Liver (tissue), 9 donors: ENCODE results near the gene CFL2. TPM values are rescaled to one million over a fixed set of nuclear protein-coding genes. Genes with fewer than 3 reads are reported as not detected.

Experiments
- DNase-seq: peaks from one replicate; pipeline ENCODE4 v3.0.0-alpha.2; 2017; ENCODE audit warnings: low spot score
- H3K27ac ChIP-seq, 2 donors: one replicate each; pipeline ENCODE4 v1.7.0; 2013; ENCODE audit warnings: inconsistent platforms in 2 of 2, low read length in 2 of 2, control low read depth in 1 of 2, low read depth in 1 of 2, mild to moderate bottlenecking in 1 of 2
- H3K27me3 ChIP-seq, 4 donors: one replicate each; pipeline versions ENCODE4 v1.6.1 to v1.7.0; 2013; ENCODE audit warnings: low read length in 3 of 4, inconsistent platforms in 1 of 4, mild to moderate bottlenecking in 1 of 4, moderate library complexity in 1 of 4; ENCODE audit not compliant: control insufficient read depth in 4 of 4, insufficient read depth in 4 of 4
- H3K36me3 ChIP-seq, 4 donors: one replicate each; pipeline versions ENCODE4 v1.6.1 to v1.7.0; 2013; ENCODE audit warnings: low read length in 3 of 4, mild to moderate bottlenecking in 3 of 4, low read depth in 1 of 4, moderate library complexity in 1 of 4; ENCODE audit not compliant: control insufficient read depth in 4 of 4, insufficient read depth in 3 of 4
- H3K4me1 ChIP-seq, 4 donors: one replicate each; pipeline versions ENCODE4 v1.6.1 to v1.7.0; 2013; ENCODE audit warnings: low read length in 3 of 4, mild to moderate bottlenecking in 3 of 4, moderate library complexity in 1 of 4; ENCODE audit not compliant: control insufficient read depth in 4 of 4, insufficient read depth in 4 of 4
- H3K4me3 ChIP-seq, 3 donors: one replicate each; pipeline versions ENCODE4 v1.6.1 to v1.7.0; 2013; ENCODE audit warnings: low read length in 3 of 3, control low read depth in 1 of 3, low read depth in 1 of 3, mild to moderate bottlenecking in 1 of 3
- H3K9ac ChIP-seq, 2 donors: one replicate each; pipeline ENCODE4 v1.7.0; 2013; ENCODE audit warnings: low read length in 2 of 2, mild to moderate bottlenecking in 2 of 2, moderate library complexity in 2 of 2, control low read depth in 1 of 2, low read depth in 1 of 2
- H3K9me3 ChIP-seq, 4 donors: one replicate each; pipeline versions ENCODE4 v1.6.1 to v1.7.0; 2013; ENCODE audit warnings: low read length in 3 of 4; ENCODE audit not compliant: control insufficient read depth in 4 of 4
- EGR1 ChIP-seq, 2 donors: IDR thresholded peaks; 2 replicates each; pipeline ENCODE4 v1.6.1; 2016 to 2018; ENCODE audit warnings: antibody characterized with exemption in 2 of 2, low read depth in 2 of 2
- FOXA1 ChIP-seq: IDR thresholded peaks from 2 replicates; pipeline ENCODE4 v1.6.1; 2016; ENCODE audit warnings: antibody characterized with exemption
- FOXA2 ChIP-seq: IDR thresholded peaks from 2 replicates; pipeline ENCODE4 v1.6.1; 2016; ENCODE audit warnings: antibody characterized with exemption
- GABPA ChIP-seq, 2 donors: IDR thresholded peaks in 1 of 2; conservative IDR thresholded peaks in 1 of 2; 2 replicates each; pipeline ENCODE4 v1.6.1; 2016; ENCODE audit warnings: antibody characterized with exemption in 2 of 2, mild to moderate bottlenecking in 1 of 2, moderate library complexity in 1 of 2
- HNF4A ChIP-seq, 2 donors: conservative IDR thresholded peaks; 2 replicates each; pipeline ENCODE4 v1.6.1; 2016; ENCODE audit warnings: antibody characterized with exemption in 2 of 2, mild to moderate bottlenecking in 2 of 2
- HNF4G ChIP-seq: IDR thresholded peaks from 2 replicates; pipeline ENCODE4 v1.6.1; 2016; ENCODE audit warnings: antibody characterized with exemption
- JUND ChIP-seq, 2 donors: IDR thresholded peaks; 2 replicates each; pipeline ENCODE4 v1.6.1; 2016; ENCODE audit warnings: antibody characterized with exemption in 2 of 2
- MAX ChIP-seq: IDR thresholded peaks from 2 replicates; pipeline ENCODE4 v1.6.1; 2016; ENCODE audit warnings: antibody characterized with exemption
- NR2F2 ChIP-seq: IDR thresholded peaks from 2 replicates; pipeline ENCODE4 v1.6.1; 2016; ENCODE audit warnings: antibody characterized with exemption
- RAD21 ChIP-seq, 2 donors: IDR thresholded peaks; 2 replicates each; pipeline ENCODE4 v1.6.1; 2016; ENCODE audit warnings: antibody characterized with exemption in 2 of 2, mild to moderate bottlenecking in 2 of 2
- REST ChIP-seq: IDR thresholded peaks from 2 replicates; pipeline ENCODE4 v1.6.1; 2016; ENCODE audit warnings: antibody characterized with exemption, mild to moderate bottlenecking
- RXRA ChIP-seq, 2 donors: IDR thresholded peaks; 2 replicates each; pipeline ENCODE4 v1.6.1; 2017 to 2018; ENCODE audit warnings: antibody characterized with exemption in 2 of 2, mild to moderate bottlenecking in 1 of 2
- SP1 ChIP-seq: IDR thresholded peaks from 2 replicates; pipeline ENCODE4 v1.6.1; 2018; ENCODE audit warnings: antibody characterized with exemption, mild to moderate bottlenecking
- TAF1 ChIP-seq: conservative IDR thresholded peaks from 2 replicates; pipeline ENCODE4 v1.6.1; 2016; ENCODE audit warnings: antibody characterized with exemption, mild to moderate bottlenecking
- YY1 ChIP-seq: IDR thresholded peaks from 2 replicates; pipeline ENCODE4 v1.6.1; 2016; ENCODE audit warnings: antibody characterized with exemption, mild to moderate bottlenecking
- ZBTB33 ChIP-seq: IDR thresholded peaks from 2 replicates; pipeline ENCODE4 v1.6.1; 2016; ENCODE audit warnings: antibody characterized with exemption
- WGBS: extraction: QIAGEN DNeasy Blood & Tissue Kit; methylation state at CpG from one replicate; pipeline ENCODE4 v1.1.7; 2013; 5-methylcytosine and 5-hydroxymethylcytosine counted together
- polyA plus RNA-seq, 2 donors: library from polyadenylated mRNA; stranded (reverse) in 1 of 2; unstranded in 1 of 2; fragments of 200-250 nt in 1 of 2; fragments of >200 nt in 1 of 2; fragmentation: Nextera tagmentation in 1 of 2; extraction: Ambion mirVana in 1 of 2; gene quantifications; one replicate each; pipeline versions ENCODE4 v1.2.1 to v1.2.3, GENCODE V29; 2013 to 2015
- total RNA-seq, 2 donors: library from RNA; depleted of rRNA; stranded (reverse); fragments of >200 nt; gene quantifications; one replicate each; pipeline ENCODE4 v1.2.3, GENCODE V29; 2014
- TF ChIP-seq, protein P1 (sequence below): fragments of 150-350 bp; IDR thresholded peaks from 2 replicates; pipeline ENCODE4 v1.5.1; 2017; ENCODE audit warnings: improper control_type of control experiment, low read depth, low read length; ENCODE audit not compliant: missing input control
- donor health status: healthy.
- donor health status: healthy.
- donor health status: healthy.
- donor health status: healthy.
- donor health status: healthy.

Gene CFL2
- total and polyA plus RNA-seq, 4 donors: 37.2 to 76.1 (median 62.7) TPM

DNA sequence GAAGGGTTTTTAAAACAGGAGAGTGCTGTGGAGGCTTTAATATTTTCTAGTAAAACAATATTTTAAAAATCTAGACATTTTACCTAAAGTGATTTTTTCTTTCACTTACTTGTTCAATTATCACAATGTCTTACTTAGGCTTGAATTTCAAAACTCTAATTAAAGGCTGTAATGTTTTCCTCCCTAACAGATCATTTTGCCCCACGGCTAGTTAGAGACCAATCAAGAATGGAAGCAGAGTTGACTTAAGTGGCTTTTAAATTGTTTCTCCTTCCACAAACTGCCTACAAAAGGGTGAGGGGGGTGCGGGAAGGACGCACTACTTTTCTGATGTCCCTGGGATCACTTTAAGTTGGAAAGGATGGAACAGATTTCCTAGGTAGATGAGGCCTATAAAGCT lies 9.5 kb upstream of the CFL2 start:
- TF ChIP-seq REST (no peak), NR2F2 (no peak), GABPA (IDR thresholded peaks at IDR 0.05 in 1 of 2, conservative IDR thresholded peaks at IDR 0.05 in 1 of 2) (no peak), FOXA2 (no peak), ZBTB33 (no peak), HNF4A (conservative IDR thresholded peaks at IDR 0.05) (no peak), TAF1 (no peak), RXRA (IDR thresholded peaks at IDR 0.05) (no peak), EGR1 (IDR thresholded peaks at IDR 0.05; ENCODE audit: low read depth in 2 of 2) (no peak), HNF4G (no peak), JUND (IDR thresholded peaks at IDR 0.05) (no peak), FOXA1 (no peak), YY1 (no peak), RAD21 (IDR thresholded peaks at IDR 0.05) (no peak), SP1 (no peak), MAX (no peak)
- TF ChIP-seq, protein P1, sequence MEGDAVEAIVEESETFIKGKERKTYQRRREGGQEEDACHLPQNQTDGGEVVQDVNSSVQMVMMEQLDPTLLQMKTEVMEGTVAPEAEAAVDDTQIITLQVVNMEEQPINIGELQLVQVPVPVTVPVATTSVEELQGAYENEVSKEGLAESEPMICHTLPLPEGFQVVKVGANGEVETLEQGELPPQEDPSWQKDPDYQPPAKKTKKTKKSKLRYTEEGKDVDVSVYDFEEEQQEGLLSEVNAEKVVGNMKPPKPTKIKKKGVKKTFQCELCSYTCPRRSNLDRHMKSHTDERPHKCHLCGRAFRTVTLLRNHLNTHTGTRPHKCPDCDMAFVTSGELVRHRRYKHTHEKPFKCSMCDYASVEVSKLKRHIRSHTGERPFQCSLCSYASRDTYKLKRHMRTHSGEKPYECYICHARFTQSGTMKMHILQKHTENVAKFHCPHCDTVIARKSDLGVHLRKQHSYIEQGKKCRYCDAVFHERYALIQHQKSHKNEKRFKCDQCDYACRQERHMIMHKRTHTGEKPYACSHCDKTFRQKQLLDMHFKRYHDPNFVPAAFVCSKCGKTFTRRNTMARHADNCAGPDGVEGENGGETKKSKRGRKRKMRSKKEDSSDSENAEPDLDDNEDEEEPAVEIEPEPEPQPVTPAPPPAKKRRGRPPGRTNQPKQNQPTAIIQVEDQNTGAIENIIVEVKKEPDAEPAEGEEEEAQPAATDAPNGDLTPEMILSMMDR: no peak
- no peak overlapping the region for H3K9ac ChIP-seq
- no peaks in the 10 kb centered on the region for H3K27me3 ChIP-seq
- H3K4me1 ChIP-seq: peaks cover 0 to 5% (median 0%) of the 10 kb centered on the region in 4 donors
- H3K4me3 ChIP-seq: no peak overlapping the region
- no peak overlapping the region for H3K27ac ChIP-seq
- no peaks in the 10 kb centered on the region for H3K9me3 ChIP-seq
- 97% methylated on average over 3 of the region's 3 CpGs for WGBS
- no peak for DNase-seq
- no peaks in the 10 kb centered on the region for H3K36me3 ChIP-seq
